Superior temporal gyrus (tissue), 1 donor: ENCODE measurements around the gene RASD2.

Experiments used
- DNase-seq: peaks from one replicate; pipeline ENCODE4 v3.0.0-alpha.2; 2016; ENCODE audit errors: extremely low spot score

RASD2 gene

DNA sequence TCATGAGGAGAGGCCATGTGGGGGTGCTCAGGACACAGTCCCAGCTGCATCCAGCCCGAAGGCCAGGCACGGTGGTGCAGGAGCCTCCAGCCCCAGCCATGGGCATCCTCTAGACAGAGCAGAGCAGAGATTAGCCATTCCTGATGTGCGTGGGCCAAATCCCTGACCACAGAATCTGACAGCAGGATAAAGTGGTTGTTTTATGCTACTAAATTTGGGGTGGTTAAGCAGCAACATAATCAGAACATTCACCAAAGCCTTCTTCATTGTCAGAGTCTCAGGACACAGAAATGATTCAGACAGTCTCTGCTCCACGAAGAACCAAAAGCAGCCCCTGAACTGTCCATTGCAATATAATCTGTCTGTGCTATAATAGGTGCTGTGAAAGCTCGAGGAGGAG, 19.7 kb downstream of the RASD2 start:
- DNase-seq = no peak

DNA sequence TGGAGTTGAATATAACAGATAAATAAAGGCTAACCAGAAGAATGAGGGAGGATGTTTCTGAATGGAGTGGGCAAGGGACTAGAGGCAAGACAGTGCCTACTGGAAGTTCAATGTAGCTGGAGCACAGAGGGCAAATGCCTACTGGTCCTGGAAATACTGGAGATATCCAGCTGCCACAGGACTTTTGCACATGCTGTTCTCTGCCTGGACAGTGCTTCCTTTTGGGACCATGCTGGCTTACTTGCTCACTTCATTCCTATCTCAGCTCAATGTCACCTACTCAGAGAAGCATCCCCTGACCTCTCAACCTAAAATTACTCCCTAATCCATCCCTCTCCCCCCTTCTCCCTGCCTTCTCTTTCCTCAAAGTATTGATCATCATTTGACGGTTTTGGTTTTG, 20.2 kb downstream of the RASD2 start:
- no peak for DNase-seq

DNA sequence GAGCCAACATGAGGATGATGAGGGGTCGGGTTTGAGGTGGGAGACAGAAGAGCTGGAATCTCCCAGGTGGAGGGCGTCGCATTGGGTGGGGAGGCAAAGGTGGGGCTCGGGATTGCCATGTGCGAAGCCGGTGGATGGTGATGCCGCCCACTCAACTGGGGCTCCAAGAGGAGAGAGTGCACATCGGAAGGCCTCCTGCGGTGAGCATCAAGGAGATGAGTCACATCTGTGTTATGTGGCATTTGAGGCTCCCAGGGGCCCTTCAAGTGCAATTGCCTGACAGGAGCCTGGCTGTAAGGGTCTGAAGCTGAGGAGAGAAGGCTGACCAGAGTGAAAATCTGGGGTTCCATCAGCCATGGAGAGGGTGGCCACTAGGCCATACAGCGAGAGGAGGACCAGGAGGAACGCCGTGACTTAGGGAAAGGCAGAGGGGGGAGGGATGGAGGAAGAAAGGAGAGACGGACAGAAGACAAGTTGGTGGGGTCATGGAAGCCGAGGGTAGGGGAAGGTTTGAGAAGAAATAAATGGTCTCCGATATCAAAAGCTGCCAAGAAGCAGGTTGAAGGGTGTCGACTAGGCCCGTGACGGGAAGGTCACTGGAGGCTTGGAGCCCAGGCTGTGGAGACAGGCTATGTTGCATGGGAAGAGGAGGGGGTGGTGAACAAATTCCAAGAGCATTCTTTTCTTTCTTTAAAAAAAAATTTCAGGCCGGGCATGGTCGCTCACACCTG, 21.3 kb downstream of the RASD2 start:
- no peak for DNase-seq

- no peak for DNase-seq
These were observed 22.6 kb downstream of the RASD2 start for GRCh38 chr22:35563211-35563610.

GRCh38 chr22:35564975-35565867, 24.6 kb downstream of the RASD2 start:
- peak; percentile 58 for DNase-seq

- no peak for DNase-seq
These were observed 26.9 kb downstream of the RASD2 start for GRCh38 chr22:35567351-35568141.

- DNase-seq = no peak
These were observed 28.4 kb downstream of the RASD2 start for GRCh38 chr22:35568751-35569739.

GRCh38 chr22:35569916-35570315, 29.3 kb downstream of the RASD2 start:
- no peak for DNase-seq

DNA sequence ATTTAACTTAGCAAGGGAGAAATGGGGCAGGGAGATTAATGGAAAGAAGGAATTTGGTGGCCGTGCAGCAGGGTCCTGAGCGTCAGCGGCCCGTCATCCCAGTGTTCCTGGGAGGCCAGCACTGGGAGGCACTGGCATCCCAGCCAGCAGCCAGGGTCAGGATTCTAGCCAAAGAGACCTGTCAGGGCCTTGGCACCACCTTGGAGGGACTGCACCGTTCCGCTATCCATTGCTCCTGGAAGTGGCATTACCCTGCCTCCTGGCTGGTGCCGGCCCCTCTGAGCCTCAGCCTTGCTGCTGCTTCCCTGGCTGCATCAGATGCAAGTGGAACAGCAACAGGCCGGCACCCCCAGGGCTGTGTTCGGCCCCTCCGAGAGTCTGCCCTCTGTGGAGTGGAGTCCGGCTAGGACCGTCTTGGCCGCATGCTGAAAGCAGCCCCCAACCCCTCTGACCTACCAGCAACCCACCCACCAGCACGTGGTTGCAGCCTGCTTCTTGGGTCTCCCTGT, 30.1 kb downstream of the RASD2 start:
- no peak for DNase-seq

DNA sequence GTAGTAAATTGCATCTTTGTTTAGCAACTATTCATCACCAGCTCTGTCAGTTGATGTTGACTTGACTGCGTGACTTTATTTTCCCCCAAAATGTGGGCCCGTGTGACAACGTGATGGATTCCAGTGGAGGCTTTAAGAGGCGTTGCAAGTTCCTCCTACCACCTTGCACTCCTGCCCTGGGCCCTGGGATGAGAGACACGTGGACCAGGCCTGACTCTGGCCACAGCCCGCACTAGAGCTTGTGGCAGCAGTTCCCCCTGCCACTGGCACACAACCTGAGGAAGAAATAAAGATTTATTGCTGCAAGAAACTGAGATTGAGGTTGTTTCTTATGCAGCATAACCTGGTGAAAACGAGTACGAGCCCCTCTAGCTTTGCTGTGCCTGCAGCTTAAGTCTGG, 31.9 kb downstream of the RASD2 start:
- DNase-seq = no peak

DNA sequence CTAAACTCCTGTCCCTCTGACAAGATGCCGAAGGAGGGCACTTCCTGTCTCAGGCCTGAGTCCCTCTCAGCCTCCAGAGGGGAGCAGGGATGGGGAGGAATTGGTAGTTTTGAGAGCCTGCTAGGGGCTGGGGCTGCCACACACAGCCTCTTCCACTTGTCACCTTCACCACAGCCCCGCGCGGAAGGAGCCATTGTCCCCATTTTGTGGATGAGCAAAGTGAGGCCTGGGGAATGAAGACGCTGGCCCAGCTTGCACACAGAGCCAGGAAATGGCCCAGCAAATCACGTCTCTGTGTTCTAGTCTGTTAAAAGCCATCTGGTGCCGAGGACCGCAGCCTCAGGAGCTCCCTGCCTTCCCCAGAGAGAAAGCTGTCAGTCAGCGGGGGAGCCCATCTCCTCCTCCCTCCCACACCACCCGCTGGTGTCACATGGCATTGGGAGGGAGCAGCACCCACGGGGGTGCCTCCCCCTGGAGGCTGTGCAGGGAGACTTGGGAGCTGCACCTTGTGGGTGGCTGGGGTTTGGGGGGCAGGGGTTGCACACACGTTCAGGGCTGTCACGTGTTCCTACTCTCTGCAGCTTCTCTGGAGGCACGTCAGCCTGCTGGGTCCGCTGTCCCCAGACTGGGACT, 34.6 kb downstream of the RASD2 start:
- DNase-seq = no peak

GRCh38 chr22:35576671-35577070, 36.0 kb downstream of the RASD2 start:
- DNase-seq = no peak

GRCh38 chr22:35577799-35578659, 37.4 kb downstream of the RASD2 start:
- DNase-seq = no peak

- DNase-seq = no peak
These were observed 38.4 kb downstream of the RASD2 start for GRCh38 chr22:35578836-35579575.

- no peak for DNase-seq
These were observed 39.9 kb downstream of the RASD2 start for GRCh38 chr22:35580351-35581022.

- no peak for DNase-seq
These were observed 40.4 kb downstream of the RASD2 start for GRCh38 chr22:35581023-35581413.

- DNase-seq = no peak
These were observed 41.7 kb downstream of the RASD2 start for GRCh38 chr22:35582218-35582860.
